Loucy (cell line): ENCODE results near the gene NOXA1.

Source experiments
- EZH2phosphoT487 ChIP-seq: fragments of 200-600 bp; IDR thresholded peaks from 2 replicates; pipeline ENCODE4 v1.6.1; 2018; ENCODE audit warnings: antibody characterized with exemption, mild to moderate bottlenecking, moderate library complexity, borderline replicate concordance
- TF ChIP-seq, protein P1 (sequence below): fragments of 200-600 bp; sonication (generic); conservative IDR thresholded peaks from 2 replicates; pipeline ENCODE4 v1.5.1; 2014; ENCODE audit warnings: mild to moderate bottlenecking, antibody characterized with exemption, low read length

DNA sequence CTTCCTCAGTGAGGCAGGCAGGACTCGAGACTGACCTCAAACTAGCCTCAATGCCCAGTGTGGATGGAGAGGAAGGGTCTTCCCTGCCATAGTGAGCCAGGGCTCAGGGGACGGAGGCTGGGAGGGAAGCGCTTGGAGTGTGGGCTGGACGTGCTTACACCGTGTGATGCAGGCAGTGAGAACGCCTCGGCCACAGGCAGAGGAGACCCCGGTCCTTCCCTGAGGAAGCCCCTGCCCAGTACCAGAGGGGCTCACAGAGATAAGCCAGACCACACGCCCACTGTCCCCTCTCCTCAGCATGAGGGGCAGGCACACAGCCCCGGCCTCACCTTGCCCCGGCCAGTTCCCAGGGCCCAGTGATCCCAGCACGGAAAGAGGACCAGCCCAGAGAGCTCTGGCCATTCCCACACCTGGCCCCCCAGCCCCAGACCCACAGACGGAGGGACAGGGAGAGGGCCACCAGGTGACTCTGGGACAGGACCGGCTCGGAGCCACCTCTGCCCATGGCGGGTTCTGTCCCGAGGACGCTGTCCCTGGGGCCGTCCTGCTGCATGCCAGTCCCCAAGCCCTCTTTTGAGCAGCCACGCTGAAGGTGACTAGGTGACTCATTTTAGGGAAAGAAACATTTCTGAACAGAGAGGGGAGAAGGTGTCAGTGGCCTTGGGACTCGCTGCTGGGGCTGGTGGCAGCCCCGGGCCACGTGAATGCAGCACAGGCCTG is 42.0 kb downstream of the NOXA1 start:
- TF ChIP-seq, protein P1, sequence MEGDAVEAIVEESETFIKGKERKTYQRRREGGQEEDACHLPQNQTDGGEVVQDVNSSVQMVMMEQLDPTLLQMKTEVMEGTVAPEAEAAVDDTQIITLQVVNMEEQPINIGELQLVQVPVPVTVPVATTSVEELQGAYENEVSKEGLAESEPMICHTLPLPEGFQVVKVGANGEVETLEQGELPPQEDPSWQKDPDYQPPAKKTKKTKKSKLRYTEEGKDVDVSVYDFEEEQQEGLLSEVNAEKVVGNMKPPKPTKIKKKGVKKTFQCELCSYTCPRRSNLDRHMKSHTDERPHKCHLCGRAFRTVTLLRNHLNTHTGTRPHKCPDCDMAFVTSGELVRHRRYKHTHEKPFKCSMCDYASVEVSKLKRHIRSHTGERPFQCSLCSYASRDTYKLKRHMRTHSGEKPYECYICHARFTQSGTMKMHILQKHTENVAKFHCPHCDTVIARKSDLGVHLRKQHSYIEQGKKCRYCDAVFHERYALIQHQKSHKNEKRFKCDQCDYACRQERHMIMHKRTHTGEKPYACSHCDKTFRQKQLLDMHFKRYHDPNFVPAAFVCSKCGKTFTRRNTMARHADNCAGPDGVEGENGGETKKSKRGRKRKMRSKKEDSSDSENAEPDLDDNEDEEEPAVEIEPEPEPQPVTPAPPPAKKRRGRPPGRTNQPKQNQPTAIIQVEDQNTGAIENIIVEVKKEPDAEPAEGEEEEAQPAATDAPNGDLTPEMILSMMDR: no peak
- TF ChIP-seq EZH2phosphoT487: no peak
